DND-41 (cell line): ENCODE measurements around the gene PRSS37.

Source experiments
- ATAC-seq: fragments of 200-7000 bp; cut with Tn5 transposase; 3 replicates; pipeline ENCODE4 v1.9.1; 2021; ENCODE audit warnings: low read depth; ENCODE audit not compliant: insufficient read depth
- DNase-seq: peaks from one replicate; pipeline ENCODE4 v3.0.0-alpha.2; 2020
- H2AFZ ChIP-seq: 2 replicates; pipeline ENCODE4 v1.6.0; 2012; ENCODE audit warnings: low read depth, low read length
- H3K27ac ChIP-seq: 2 replicates; pipeline ENCODE4 v1.5.1; 2012; ENCODE audit warnings: low read length, inconsistent platforms
- H3K27me3 ChIP-seq: fragments of 200-600 bp; sonication (generic); 2 replicates; pipeline ENCODE4 v1.6.0; 2012; ENCODE audit warnings: low read length, mild to moderate bottlenecking, inconsistent platforms; ENCODE audit not compliant: insufficient read depth, poor library complexity
- H3K36me3 ChIP-seq: 2 replicates; pipeline ENCODE4 v1.5.1; 2012; ENCODE audit warnings: low read length, inconsistent platforms; ENCODE audit not compliant: insufficient read depth
- H3K4me1 ChIP-seq: 2 replicates; pipeline ENCODE4 v1.5.1; 2012; ENCODE audit warnings: mild to moderate bottlenecking, low read length; ENCODE audit not compliant: insufficient read depth
- H3K4me2 ChIP-seq: 2 replicates; pipeline ENCODE4 v1.6.0; 2012; ENCODE audit warnings: mild to moderate bottlenecking, moderate library complexity, low read length, inconsistent platforms; ENCODE audit not compliant: insufficient read depth
- H3K4me3 ChIP-seq, 2 experiments: fragments of 200-600 bp in 1 of 2; shearing (Covaris generic) in 1 of 2; 2 replicates each; pipeline ENCODE4 v1.5.1; 2012 to 2016; ENCODE audit warnings: inconsistent platforms in 2 of 2, low read length in 2 of 2, mild to moderate bottlenecking in 2 of 2, low read depth in 1 of 2, moderate library complexity in 1 of 2
- H3K79me2 ChIP-seq: 2 replicates; pipeline ENCODE4 v1.6.0; 2012; ENCODE audit warnings: low read length, inconsistent platforms; ENCODE audit not compliant: insufficient read depth
- H3K9ac ChIP-seq: 2 replicates; pipeline ENCODE4 v1.6.0; 2012; ENCODE audit warnings: low read depth, mild to moderate bottlenecking, inconsistent platforms, low read length, moderate library complexity
- H3K9me3 ChIP-seq: 2 replicates; pipeline ENCODE4 v1.5.1; 2012; ENCODE audit warnings: low read length, moderate library complexity, mild to moderate bottlenecking, inconsistent platforms; ENCODE audit not compliant: insufficient read depth, severe bottlenecking
- H4K20me1 ChIP-seq: 2 replicates; pipeline ENCODE4 v1.6.0; 2012; ENCODE audit warnings: low read length; ENCODE audit not compliant: insufficient read depth
- EZH2 ChIP-seq: IDR thresholded peaks from 3 replicates; pipeline ENCODE4 v1.6.1; 2012; ENCODE audit warnings: borderline replicate concordance, low read depth, mild to moderate bottlenecking, moderate library complexity, low read length, inconsistent platforms; ENCODE audit not compliant: severe bottlenecking
- TF ChIP-seq, protein P1 (sequence below): IDR thresholded peaks from 2 replicates; pipeline ENCODE4 v1.5.1; 2012; ENCODE audit warnings: borderline replicate concordance, low read length, moderate library complexity, mild to moderate bottlenecking; ENCODE audit not compliant: poor library complexity, severe bottlenecking; ENCODE audit errors: extremely low read depth

The PRSS37 gene, protein sequence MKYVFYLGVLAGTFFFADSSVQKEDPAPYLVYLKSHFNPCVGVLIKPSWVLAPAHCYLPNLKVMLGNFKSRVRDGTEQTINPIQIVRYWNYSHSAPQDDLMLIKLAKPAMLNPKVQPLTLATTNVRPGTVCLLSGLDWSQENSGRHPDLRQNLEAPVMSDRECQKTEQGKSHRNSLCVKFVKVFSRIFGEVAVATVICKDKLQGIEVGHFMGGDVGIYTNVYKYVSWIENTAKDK

DNA sequence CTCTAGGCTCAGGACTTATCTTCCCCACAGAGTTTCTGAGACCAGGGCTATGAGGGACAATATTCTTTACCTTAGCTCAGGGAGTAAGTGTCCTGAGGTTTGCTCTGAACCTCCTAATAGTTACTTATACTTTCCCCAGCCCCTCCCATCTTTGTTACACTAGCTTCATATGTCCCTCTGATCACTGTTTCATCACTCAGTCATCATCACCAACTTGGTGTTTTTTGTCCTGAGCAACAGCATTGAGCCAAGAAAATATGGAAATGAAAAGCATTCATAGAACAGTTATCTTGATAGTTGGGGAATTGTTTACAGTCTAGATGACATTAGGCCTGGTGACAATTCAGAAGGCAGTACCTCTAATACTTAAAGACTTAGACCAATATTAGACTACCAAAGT is at the start of gene PRSS37:
Gene PRSS37 (minus strand): TSS at position 101 of the 400 bp plus-strand sequence. CDS start 436 bp downstream, outside the sequence.
- DNase-seq, result no peak
- TF ChIP-seq EZH2, result no peak
- TF ChIP-seq, protein P1, sequence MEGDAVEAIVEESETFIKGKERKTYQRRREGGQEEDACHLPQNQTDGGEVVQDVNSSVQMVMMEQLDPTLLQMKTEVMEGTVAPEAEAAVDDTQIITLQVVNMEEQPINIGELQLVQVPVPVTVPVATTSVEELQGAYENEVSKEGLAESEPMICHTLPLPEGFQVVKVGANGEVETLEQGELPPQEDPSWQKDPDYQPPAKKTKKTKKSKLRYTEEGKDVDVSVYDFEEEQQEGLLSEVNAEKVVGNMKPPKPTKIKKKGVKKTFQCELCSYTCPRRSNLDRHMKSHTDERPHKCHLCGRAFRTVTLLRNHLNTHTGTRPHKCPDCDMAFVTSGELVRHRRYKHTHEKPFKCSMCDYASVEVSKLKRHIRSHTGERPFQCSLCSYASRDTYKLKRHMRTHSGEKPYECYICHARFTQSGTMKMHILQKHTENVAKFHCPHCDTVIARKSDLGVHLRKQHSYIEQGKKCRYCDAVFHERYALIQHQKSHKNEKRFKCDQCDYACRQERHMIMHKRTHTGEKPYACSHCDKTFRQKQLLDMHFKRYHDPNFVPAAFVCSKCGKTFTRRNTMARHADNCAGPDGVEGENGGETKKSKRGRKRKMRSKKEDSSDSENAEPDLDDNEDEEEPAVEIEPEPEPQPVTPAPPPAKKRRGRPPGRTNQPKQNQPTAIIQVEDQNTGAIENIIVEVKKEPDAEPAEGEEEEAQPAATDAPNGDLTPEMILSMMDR, result no peak
- no peaks in the 10 kb centered on the region for H3K9me3 ChIP-seq

DNA sequence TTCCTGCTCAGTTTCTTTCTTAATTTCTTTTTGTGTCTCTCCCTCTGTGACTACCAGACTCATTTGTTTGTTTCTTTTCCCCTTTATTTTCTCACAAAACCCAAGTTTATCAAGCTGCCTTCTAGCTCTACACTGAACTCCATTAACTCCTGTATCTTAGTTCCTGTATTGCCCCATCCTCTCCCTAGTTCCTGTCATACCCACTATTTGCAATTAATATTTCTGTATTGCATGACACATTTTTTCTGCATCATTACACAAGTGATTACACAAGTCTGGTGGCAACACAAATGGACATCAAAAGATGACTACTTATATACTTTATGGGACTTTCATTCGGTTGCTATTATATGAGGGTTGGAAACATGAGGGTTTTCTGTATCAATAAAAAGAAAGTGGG is 48.0 kb upstream of the PRSS37 start:
- H3K9ac ChIP-seq, result no peak overlapping the region
- no peaks in the 10 kb centered on the region for H3K4me1 ChIP-seq
- H3K27ac ChIP-seq, result no peak overlapping the region
- no peak for ATAC-seq
- no peaks in the 10 kb centered on the region for H4K20me1 ChIP-seq
- no peak for TF ChIP-seq EZH2
- TF ChIP-seq, protein P1, result no peak
- H3K9me3 ChIP-seq, result no peaks in the 10 kb centered on the region
- no peak overlapping the region for H2AFZ ChIP-seq
- no peaks in the 10 kb centered on the region for H3K79me2 ChIP-seq
- no peak overlapping the region for H3K4me3 ChIP-seq
- DNase-seq, result no peak
- H3K27me3 ChIP-seq, result no peaks in the 10 kb centered on the region
- no peaks in the 10 kb centered on the region for H3K36me3 ChIP-seq
- H3K4me2 ChIP-seq, result no peak overlapping the region

More for the DNA sequence above, at the start of gene PRSS37:
- H2AFZ ChIP-seq, result no peak within 1 kb of the TSS
- no peak within 1 kb of the TSS for H3K9ac ChIP-seq
- H3K27me3 ChIP-seq, result no peaks in the 10 kb centered on the region
- no peak for ATAC-seq
- no peaks in the 10 kb centered on the region for H3K36me3 ChIP-seq
- no peaks in the 10 kb centered on the region for H3K79me2 ChIP-seq
- no peaks in the 10 kb centered on the region for H3K4me1 ChIP-seq
- H3K4me3 ChIP-seq, result no peak within 1 kb of the TSS
- no peak within 1 kb of the TSS for H3K4me2 ChIP-seq
- no peaks in the 10 kb centered on the region for H4K20me1 ChIP-seq
- H3K27ac ChIP-seq, result no peak within 1 kb of the TSS

DNA sequence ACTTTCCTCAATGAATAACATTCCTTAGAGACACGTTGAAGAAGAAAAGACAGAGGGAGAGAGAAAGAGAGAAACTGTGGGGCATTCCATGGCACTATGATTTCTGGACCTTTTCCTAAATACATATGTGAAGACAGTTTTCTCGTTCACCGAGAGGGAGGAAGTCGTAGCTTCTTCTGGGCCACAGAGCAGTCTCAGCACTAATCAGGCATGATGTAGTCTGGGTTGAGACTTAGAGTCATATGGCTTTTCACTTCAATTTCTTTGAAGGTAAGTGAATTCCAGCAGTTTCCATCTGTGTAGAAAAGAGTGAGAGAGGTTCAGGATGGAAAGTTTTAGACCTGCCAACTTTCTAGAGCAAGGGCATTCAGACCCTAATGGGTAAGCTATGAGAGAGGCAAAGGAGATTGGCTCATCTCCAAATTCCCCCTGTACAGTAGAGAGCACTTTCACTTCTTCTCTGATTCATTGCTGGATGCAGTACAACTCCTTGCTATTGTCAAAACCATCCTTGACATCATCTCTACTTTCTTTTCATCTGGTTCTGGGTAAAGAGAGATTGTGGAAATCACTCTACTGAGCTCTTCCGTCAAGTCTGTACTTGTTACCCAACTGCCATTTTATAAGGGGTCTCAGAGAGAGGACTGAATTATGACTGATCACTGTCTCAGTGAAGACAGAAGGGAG is 43.4 kb upstream of the PRSS37 start:
- H3K9ac ChIP-seq, result no peak overlapping the region
- H3K4me2 ChIP-seq, result no peak overlapping the region
- DNase-seq (no peak), ATAC-seq (no peak)
- H3K9me3 ChIP-seq, result no peaks in the 10 kb centered on the region
- no peaks in the 10 kb centered on the region for H3K27me3 ChIP-seq
- no peaks in the 10 kb centered on the region for H4K20me1 ChIP-seq
- H3K79me2 ChIP-seq, result no peaks in the 10 kb centered on the region
- no peak overlapping the region for H2AFZ ChIP-seq
- no peak for TF ChIP-seq EZH2
- H3K27ac ChIP-seq, result no peak overlapping the region
- H3K36me3 ChIP-seq, result no peaks in the 10 kb centered on the region
- no peak overlapping the region for H3K4me3 ChIP-seq
- H3K4me1 ChIP-seq, result no peaks in the 10 kb centered on the region

DNA sequence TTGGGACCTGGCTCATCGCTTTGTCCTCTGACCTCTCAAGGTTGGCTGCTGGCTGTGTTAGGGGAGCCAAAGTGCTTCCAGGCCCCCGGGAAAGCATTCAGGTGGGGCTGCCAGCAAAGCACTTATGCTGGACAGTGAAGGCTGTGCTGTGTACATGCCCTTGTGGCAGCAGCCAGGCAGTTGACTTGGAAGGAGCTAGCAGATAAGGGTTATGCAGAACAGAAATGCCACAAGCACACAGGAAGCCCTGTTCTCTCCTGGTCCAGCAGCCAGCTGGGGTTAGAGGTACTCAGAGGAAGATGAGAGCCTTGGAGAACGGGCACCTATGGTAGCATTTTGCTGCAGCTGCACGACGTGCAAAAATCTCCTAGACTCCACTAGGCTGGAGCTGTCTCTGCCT is 39.7 kb upstream of the PRSS37 start:
- no peaks in the 10 kb centered on the region for H3K4me1 ChIP-seq
- H3K36me3 ChIP-seq, result no peaks in the 10 kb centered on the region
- H3K27me3 ChIP-seq, result no peaks in the 10 kb centered on the region
- DNase-seq (no peak), ATAC-seq (no peak)
- H3K4me3 ChIP-seq, result no peak overlapping the region
- H3K27ac ChIP-seq, result no peak overlapping the region
- H2AFZ ChIP-seq, result no peak overlapping the region
- no peaks in the 10 kb centered on the region for H4K20me1 ChIP-seq
- H3K4me2 ChIP-seq, result no peak overlapping the region
- H3K9ac ChIP-seq, result no peak overlapping the region
- H3K9me3 ChIP-seq, result no peaks in the 10 kb centered on the region
- no peaks in the 10 kb centered on the region for H3K79me2 ChIP-seq
- no peak for TF ChIP-seq EZH2
- TF ChIP-seq, protein P1, result no peak
